Measurements from ENCODE around the gene CPHXL2.

CPHXL2 gene

DNA sequence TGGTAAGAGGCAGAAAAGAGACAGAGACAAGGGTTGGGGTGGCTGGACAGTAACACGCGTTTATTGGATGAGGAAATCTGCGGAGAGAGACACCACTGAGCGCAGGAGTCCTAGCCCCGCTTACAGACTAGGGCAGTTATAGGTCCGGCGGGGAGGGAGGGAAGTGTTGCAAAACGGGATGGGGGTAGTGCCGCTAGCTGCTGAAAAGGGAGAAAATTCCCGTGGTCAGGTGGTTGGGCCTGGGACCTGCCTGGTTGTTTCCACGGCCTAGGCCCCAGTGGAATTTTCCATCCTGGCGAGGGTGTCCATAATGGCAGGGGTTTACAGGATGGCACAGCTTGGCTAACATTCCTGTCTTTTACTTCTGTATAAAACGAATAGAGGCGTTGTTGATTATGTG lies 5.5 kb upstream of the CPHXL2 start:
- Histone ChIP-seq H3K27ac (ENCODE audit: low read depth, low read length) (no peak overlapping the region), H3K36me3 (ENCODE audit: control insufficient read depth, insufficient read depth, low read length) (no peaks in the 10 kb centered on the region), H3K4me3 (ENCODE audit: low read depth, low read length) (no peak overlapping the region), H3K9me3 (ENCODE audit: control insufficient read depth, insufficient read depth, low read length) (peaks cover 35% of the 10 kb centered on the region), H3K27me3 (ENCODE audit: control insufficient read depth, insufficient read depth, low read length) (no peaks in the 10 kb centered on the region), H3K4me1 (ENCODE audit: control insufficient read depth, insufficient read depth, low read length) (no peaks in the 10 kb centered on the region), H3K9ac (ENCODE audit: low read depth, low read length) (no peak overlapping the region)

DNA sequence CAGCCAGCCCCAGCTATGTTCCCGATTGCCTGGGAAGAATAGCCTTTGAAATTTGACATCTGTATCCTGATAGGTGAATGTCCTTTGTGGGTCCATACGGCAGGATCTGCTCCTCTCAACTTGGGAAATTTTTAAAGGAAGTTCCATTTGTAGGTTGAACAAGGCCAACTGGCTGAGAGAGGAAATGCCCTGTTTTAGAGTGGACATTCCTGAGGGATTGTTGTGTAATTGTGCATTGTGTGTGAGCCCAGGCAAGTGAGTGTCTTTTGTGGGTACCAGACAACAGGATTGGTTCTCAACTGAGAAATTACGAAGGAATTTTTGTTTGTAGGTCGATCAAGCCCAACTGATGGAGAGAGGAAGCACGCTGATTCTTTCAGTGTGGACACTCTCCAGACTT lies 2.6 kb upstream of the CPHXL2 start:
- H3K27ac ChIP-seq (ENCODE audit: low read depth, low read length), result no peak overlapping the region
- no peaks in the 10 kb centered on the region for H3K4me1 ChIP-seq (ENCODE audit: control insufficient read depth, insufficient read depth, low read length)
- peaks cover 20% of the 10 kb centered on the region for H3K9me3 ChIP-seq (ENCODE audit: control insufficient read depth, insufficient read depth, low read length)
- H3K36me3 ChIP-seq (ENCODE audit: control insufficient read depth, insufficient read depth, low read length), result no peaks in the 10 kb centered on the region
- H3K4me3 ChIP-seq (ENCODE audit: low read depth, low read length), result no peak overlapping the region
- no peaks in the 10 kb centered on the region for H3K27me3 ChIP-seq (ENCODE audit: control insufficient read depth, insufficient read depth, low read length)
- H3K9ac ChIP-seq (ENCODE audit: low read depth, low read length), result no peak overlapping the region

DNA sequence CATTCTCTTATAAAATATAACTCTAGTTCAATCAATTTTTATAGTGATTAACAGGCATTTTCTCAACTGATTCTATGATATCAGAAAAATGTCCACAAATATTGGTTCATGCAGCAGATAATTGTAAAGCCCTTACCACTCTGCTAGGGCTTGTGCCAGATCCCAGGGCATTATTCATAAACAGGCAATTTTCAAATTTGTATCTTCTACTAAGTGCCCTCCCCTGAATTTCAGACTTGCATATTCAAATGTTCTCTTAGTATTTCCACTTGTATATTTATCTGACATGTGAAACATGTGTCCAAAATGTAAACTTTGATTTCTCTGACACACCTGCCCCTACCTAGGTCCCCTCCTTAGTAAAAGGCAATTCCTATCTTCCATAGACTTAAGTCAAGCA lies 9.3 kb downstream of the CPHXL2 start:
- no peaks in the 10 kb centered on the region for H3K36me3 ChIP-seq (ENCODE audit: control insufficient read depth, insufficient read depth, low read length)
- no peak overlapping the region for H3K27ac ChIP-seq (ENCODE audit: low read depth, low read length)
- H3K9ac ChIP-seq (ENCODE audit: low read depth, low read length), result no peak overlapping the region
- no peaks in the 10 kb centered on the region for H3K4me1 ChIP-seq (ENCODE audit: control insufficient read depth, insufficient read depth, low read length)
- no peak overlapping the region for H3K4me3 ChIP-seq (ENCODE audit: low read depth, low read length)
- no peaks in the 10 kb centered on the region for H3K9me3 ChIP-seq (ENCODE audit: control insufficient read depth, insufficient read depth, low read length)
- no peaks in the 10 kb centered on the region for H3K27me3 ChIP-seq (ENCODE audit: control insufficient read depth, insufficient read depth, low read length)

DNA sequence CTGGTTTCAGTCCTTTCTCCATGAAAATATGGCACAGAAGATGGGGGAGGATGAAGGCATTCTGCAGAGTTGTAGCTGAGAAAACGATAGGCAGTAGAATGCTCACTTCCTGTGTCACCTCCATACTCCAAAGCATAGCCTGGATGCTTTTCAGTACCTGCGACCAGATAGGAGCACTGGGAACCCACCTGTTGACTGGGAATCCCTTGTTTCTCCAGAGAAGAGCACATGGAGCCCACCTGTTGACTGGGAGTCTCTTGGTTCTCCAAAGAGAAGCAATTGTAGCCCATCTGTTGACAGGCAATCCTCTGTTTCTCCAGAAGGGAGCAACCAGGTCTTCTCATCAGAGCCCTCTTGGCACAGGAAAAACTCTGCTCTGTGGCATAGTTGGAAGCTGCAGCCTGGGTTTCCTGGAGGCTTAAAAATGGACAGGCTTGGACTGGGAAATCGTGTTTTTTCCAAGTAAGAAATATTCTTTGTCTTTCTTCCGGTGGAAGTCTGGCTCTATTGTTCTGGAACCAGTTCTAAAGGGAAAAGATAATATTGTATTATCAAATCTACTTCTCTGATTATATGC lies 16.0 kb downstream of the CPHXL2 start:
- Histone ChIP-seq H3K9ac (ENCODE audit: low read depth, low read length) (no peak overlapping the region), H3K27me3 (ENCODE audit: control insufficient read depth, insufficient read depth, low read length) (no peaks in the 10 kb centered on the region), H3K36me3 (ENCODE audit: control insufficient read depth, insufficient read depth, low read length) (peaks cover 30% of the 10 kb centered on the region), H3K27ac (ENCODE audit: low read depth, low read length) (no peak overlapping the region), H3K4me1 (ENCODE audit: control insufficient read depth, insufficient read depth, low read length) (no peaks in the 10 kb centered on the region), H3K9me3 (ENCODE audit: control insufficient read depth, insufficient read depth, low read length) (no peaks in the 10 kb centered on the region), H3K4me3 (ENCODE audit: low read depth, low read length) (no peak overlapping the region)

DNA sequence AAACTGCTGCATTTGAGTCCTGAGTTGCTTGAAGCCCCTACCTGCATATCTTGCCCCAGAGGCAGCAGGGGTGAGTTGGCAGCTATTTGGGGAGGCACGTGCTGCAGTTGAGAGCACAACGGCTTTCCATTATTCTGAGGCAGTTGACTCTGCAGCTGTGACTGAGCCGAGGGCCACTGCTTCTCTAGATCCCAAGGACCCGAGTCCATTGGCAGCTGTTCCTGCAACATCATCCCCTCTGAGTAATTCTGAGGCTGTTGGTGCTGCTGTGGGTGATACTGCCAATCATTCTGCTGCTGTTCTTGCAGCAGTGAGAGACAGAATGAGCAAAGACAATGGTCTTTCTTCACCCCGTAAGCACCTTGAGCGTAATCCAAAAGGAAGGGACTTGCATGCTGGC lies 16.5 kb downstream of the CPHXL2 start:
- H3K27ac ChIP-seq (ENCODE audit: low read depth, low read length), result no peak overlapping the region
- no peaks in the 10 kb centered on the region for H3K4me1 ChIP-seq (ENCODE audit: control insufficient read depth, insufficient read depth, low read length)
- no peaks in the 10 kb centered on the region for H3K9me3 ChIP-seq (ENCODE audit: control insufficient read depth, insufficient read depth, low read length)
- H3K27me3 ChIP-seq (ENCODE audit: control insufficient read depth, insufficient read depth, low read length), result no peaks in the 10 kb centered on the region
- no peak overlapping the region for H3K9ac ChIP-seq (ENCODE audit: low read depth, low read length)
- peaks cover 35% of the 10 kb centered on the region for H3K36me3 ChIP-seq (ENCODE audit: control insufficient read depth, insufficient read depth, low read length)
- no peak overlapping the region for H3K4me3 ChIP-seq (ENCODE audit: low read depth, low read length)

DNA sequence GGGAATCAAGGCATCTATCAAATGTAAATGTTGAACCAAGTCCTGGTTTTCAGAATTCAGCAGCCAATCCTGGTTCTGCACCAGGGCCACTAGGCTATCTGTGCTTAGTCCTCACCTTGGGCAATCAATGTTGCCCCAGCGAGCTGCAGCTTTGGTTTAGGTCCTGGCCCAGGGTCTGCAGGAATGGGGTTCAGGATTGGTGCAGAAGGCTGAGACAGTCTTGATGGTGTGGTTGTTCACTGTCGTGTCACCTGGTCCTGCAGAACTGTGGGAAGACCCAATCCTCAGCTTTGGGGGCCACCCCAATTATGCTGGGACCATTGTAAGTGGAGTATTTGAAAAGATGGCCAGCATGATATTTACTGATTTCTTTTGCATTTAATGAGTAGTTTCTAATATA lies 18.6 kb downstream of the CPHXL2 start:
- Histone ChIP-seq H3K27me3 (ENCODE audit: control insufficient read depth, insufficient read depth, low read length) (no peaks in the 10 kb centered on the region), H3K4me1 (ENCODE audit: control insufficient read depth, insufficient read depth, low read length) (no peaks in the 10 kb centered on the region), H3K9ac (ENCODE audit: low read depth, low read length) (no peak overlapping the region), H3K36me3 (ENCODE audit: control insufficient read depth, insufficient read depth, low read length) (peaks cover 47% of the 10 kb centered on the region), H3K27ac (ENCODE audit: low read depth, low read length) (no peak overlapping the region), H3K4me3 (ENCODE audit: low read depth, low read length) (no peak overlapping the region), H3K9me3 (ENCODE audit: control insufficient read depth, insufficient read depth, low read length) (no peaks in the 10 kb centered on the region)

DNA sequence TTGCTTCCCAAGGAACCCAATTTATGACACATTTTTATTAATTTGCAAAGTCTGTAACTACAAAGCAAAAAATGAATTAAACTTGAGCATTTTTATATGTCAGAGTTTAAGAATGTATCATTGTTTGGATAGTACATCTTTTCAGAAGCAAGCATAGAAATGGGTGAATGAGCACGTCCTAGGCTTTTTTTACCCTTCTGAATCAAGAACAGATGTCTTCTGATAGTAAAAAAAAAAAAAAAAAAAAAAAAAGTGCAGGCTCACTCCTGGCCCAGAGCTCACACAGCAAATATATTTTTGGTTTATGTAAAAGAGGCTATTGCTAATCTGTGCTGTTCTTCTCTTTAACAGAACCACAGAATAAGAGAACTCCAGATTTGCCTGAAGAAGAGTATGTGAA lies 22.9 kb downstream of the CPHXL2 start:
- Histone ChIP-seq H3K9me3 (ENCODE audit: control insufficient read depth, insufficient read depth, low read length) (no peaks in the 10 kb centered on the region), H3K4me3 (ENCODE audit: low read depth, low read length) (no peak overlapping the region), H3K4me1 (ENCODE audit: control insufficient read depth, insufficient read depth, low read length) (peaks cover 12% of the 10 kb centered on the region), H3K9ac (ENCODE audit: low read depth, low read length) (no peak overlapping the region), H3K36me3 (ENCODE audit: control insufficient read depth, insufficient read depth, low read length) (peaks cover 46% of the 10 kb centered on the region), H3K27ac (ENCODE audit: low read depth, low read length) (no peak overlapping the region), H3K27me3 (ENCODE audit: control insufficient read depth, insufficient read depth, low read length) (no peaks in the 10 kb centered on the region)

DNA sequence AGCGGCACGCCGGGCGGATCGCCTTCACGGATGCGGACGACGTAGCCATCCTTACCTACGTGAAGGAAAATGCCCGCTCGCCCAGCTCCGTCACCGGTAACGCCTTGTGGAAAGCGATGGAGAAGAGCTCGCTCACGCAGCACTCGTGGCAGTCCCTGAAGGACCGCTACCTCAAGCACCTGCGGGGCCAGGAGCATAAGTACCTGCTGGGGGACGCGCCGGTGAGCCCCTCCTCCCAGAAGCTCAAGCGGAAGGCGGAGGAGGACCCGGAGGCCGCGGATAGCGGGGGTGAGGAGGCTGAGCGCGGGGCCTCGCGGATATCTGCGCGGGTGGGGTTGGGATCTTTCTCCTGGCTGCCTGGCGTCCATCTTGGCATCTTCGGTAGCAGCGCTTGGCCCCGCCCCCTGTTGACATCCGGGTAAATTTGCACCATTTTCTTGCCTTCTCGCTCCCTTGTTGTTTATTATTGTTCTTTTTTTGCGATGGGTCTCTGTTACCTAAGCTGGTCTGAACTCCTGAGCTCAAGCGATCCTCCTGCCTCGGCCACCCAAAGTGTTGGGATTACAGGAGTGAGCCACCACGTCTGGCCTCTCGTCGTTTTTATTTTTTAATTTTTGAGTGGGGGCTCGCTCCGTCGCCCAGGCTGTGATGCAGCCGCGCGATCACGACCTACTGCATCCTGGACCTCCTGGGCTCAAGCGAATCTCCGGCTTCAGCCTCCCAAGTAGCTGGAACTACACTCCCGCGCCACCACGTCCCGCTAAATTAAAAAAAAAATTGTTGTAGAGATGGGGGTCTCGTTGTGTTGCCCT lies 28.3 kb downstream of the CPHXL2 start:
- H3K9ac ChIP-seq (ENCODE audit: low read depth, low read length), result peak overlapping the region; percentile 86
- H3K27ac ChIP-seq (ENCODE audit: low read depth, low read length), result peak overlapping the region; percentile 90
- peaks cover 19% of the 10 kb centered on the region for H3K4me1 ChIP-seq (ENCODE audit: control insufficient read depth, insufficient read depth, low read length)
- peak overlapping the region; percentile 95 for H3K4me3 ChIP-seq (ENCODE audit: low read depth, low read length)
- H3K27me3 ChIP-seq (ENCODE audit: control insufficient read depth, insufficient read depth, low read length), result no peaks in the 10 kb centered on the region
- peaks cover 20% of the 10 kb centered on the region for H3K36me3 ChIP-seq (ENCODE audit: control insufficient read depth, insufficient read depth, low read length)
- no peaks in the 10 kb centered on the region for H3K9me3 ChIP-seq (ENCODE audit: control insufficient read depth, insufficient read depth, low read length)

DNA sequence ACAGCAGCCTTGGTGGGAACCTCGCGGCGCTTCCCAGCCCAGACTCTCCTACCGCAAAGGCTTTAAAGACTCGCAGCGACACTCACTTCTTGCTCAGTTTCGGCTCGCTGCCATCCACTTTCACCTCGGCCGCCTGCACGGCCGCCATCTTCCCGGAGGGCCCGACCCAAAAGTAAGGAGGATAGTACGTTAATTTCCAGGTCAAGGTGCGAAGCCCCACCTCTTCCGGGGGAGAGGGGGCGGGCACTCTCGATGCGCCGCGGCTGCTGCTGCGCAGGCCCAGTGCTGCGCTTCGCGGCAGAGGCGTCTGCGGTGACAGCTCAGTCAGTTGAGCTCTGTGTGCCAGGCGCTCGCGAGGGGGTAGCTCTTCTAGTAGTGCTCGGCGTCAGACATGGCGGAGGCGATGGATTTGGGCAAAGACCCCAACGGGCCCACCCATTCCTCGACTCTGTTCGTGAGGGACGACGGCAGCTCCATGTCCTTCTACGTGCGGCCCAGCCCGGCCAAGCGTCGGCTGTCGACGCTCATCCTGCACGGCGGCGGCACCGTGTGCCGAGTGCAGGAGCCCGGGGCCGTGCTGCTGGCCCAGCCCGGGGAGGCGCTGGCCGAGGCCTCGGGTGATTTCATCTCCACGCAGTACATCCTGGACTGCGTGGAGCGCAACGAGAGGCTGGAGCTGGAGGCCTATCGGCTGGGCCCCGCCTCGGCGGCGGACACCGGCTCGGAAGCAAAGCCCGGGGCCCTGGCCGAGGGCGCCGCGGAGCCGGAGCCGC lies 29.1 kb downstream of the CPHXL2 start, which contains the start of the genes KARS1 and TERF2IP:
Gene KARS1, minus strand, starts transcription at position 174 of the 773 bp plus-strand sequence. Its CDS starts 26 bp downstream, at position 148.
Gene TERF2IP, plus strand, starts transcription at position 282 of the 773 bp plus-strand sequence. Its CDS starts 110 bp downstream, at position 392.
- Histone ChIP-seq H3K9ac (ENCODE audit: low read depth, low read length) (peak within 1 kb of the TSS; percentile 89), H3K4me3 (ENCODE audit: low read depth, low read length) (peak within 1 kb of the TSS; percentile 95), H3K36me3 (ENCODE audit: control insufficient read depth, insufficient read depth, low read length) (peaks cover 26% of the 10 kb centered on the region), H3K27ac (ENCODE audit: low read depth, low read length) (peak within 1 kb of the TSS; percentile 90), H3K27me3 (ENCODE audit: control insufficient read depth, insufficient read depth, low read length) (no peaks in the 10 kb centered on the region), H3K9me3 (ENCODE audit: control insufficient read depth, insufficient read depth, low read length) (no peaks in the 10 kb centered on the region), H3K4me1 (ENCODE audit: control insufficient read depth, insufficient read depth, low read length) (peaks cover 19% of the 10 kb centered on the region)

DNA sequence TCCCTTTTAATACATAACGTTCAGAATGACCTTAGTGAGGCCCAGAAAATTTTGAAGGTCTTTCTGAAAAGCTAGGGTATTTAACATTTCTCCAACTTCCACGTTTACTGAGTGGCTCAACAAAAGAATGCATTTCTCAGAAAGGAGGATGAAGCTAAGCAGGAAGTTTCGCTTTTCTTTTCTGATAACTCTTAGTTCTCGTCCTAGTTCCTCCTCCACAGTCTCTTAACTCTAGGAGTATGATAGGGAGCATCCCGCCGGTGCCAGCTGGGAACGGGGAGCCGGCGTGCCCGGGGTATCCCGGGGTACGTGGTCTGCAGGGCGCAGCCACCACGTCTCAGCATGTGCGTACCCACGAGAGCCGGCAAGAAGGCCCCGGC lies 29.7 kb downstream of the CPHXL2 start:
- Histone ChIP-seq H3K27me3 (ENCODE audit: control insufficient read depth, insufficient read depth, low read length) (no peaks in the 10 kb centered on the region), H3K4me1 (ENCODE audit: control insufficient read depth, insufficient read depth, low read length) (peaks cover 18% of the 10 kb centered on the region), H3K36me3 (ENCODE audit: control insufficient read depth, insufficient read depth, low read length) (peaks cover 31% of the 10 kb centered on the region), H3K27ac (ENCODE audit: low read depth, low read length) (peak overlapping the region; percentile 80), H3K9ac (ENCODE audit: low read depth, low read length) (peak overlapping the region; percentile 89), H3K4me3 (ENCODE audit: low read depth, low read length) (peak overlapping the region; percentile 95), H3K9me3 (ENCODE audit: control insufficient read depth, insufficient read depth, low read length) (no peaks in the 10 kb centered on the region)
